GM12864 (cell line): ENCODE measurements around the gene CD55.

Source experiments
- DNase-seq: peaks from one replicate; pipeline ENCODE4 v3.0.0-alpha.2; 2011; ENCODE audit warnings: low read depth
- H3K4me3 ChIP-seq: 2 replicates; pipeline ENCODE4 v1.5.1; 2011; ENCODE audit warnings: mild to moderate bottlenecking, low read depth, low read length, control low read depth
- CTCF ChIP-seq: IDR thresholded peaks from 2 replicates; pipeline ENCODE4 v1.5.1; 2011; ENCODE audit warnings: low read depth, mild to moderate bottlenecking, moderate library complexity, low read length, control low read depth, inconsistent platforms; ENCODE audit errors: missing control alignments

The CD55 gene

GRCh38 chr1:207328908-207329440 is 7.5 kb downstream of the CD55 start:
- no peak for DNase-seq
- no peak for TF ChIP-seq CTCF
- H3K4me3 ChIP-seq = no peak overlapping the region

GRCh38 chr1:207329469-207329868 is 8.0 kb downstream of the CD55 start:
- TF ChIP-seq CTCF = no peak

GRCh38 chr1:207330011-207330710 is 8.7 kb downstream of the CD55 start:
- no peak for TF ChIP-seq CTCF

More at GRCh38 chr1:207329469-207329868, 8.0 kb downstream of the CD55 start:
- no peak overlapping the region for H3K4me3 ChIP-seq
- DNase-seq = no peak

GRCh38 chr1:207331354-207332313 is 10.2 kb downstream of the CD55 start:
- H3K4me3 ChIP-seq = no peak overlapping the region
- TF ChIP-seq CTCF = no peak
- DNase-seq = no peak

More at GRCh38 chr1:207330011-207330710, 8.7 kb downstream of the CD55 start:
- DNase-seq = no peak
- H3K4me3 ChIP-seq = no peak overlapping the region

GRCh38 chr1:207333009-207333600 is 11.6 kb downstream of the CD55 start:
- no peak overlapping the region for H3K4me3 ChIP-seq
- TF ChIP-seq CTCF = no peak
- DNase-seq = no peak

- no peak overlapping the region for H3K4me3 ChIP-seq
- no peak for DNase-seq
- no peak for TF ChIP-seq CTCF
Measured at GRCh38 chr1:207333620-207334019, 12.1 kb downstream of the CD55 start.
